ENCODE measurements around the gene ZNF483.
"Not testable (repeated sequence)": the region's sequence is repeated elsewhere in the genome, so short reads cannot be mapped to it uniquely, and the experiment has no call there.

ZNF483 gene

GRCh38 chr9:111548623-111549022, 23.6 kb downstream of the ZNF483 start:
- DNase-seq = no peak

- not testable (repeated sequence) for DNase-seq
Observed at GRCh38 chr9:111555425-111555824, 30.4 kb downstream of the ZNF483 start.

- no peak for DNase-seq
Observed at GRCh38 chr9:111559000-111559610, 34.1 kb downstream of the ZNF483 start.

GRCh38 chr9:111561165-111561719, 36.3 kb downstream of the ZNF483 start:
- DNase-seq = no peak

GRCh38 chr9:111566234-111566633, 41.3 kb downstream of the ZNF483 start:
- DNase-seq = peak; percentile 1

- DNase-seq = not testable (repeated sequence)
Observed at GRCh38 chr9:111568127-111568526, 43.1 kb downstream of the ZNF483 start.

GRCh38 chr9:111572950-111573604, 48.1 kb downstream of the ZNF483 start:
- DNase-seq = no peak

- DNase-seq = no peak
Observed at GRCh38 chr9:111582888-111583287, 57.9 kb downstream of the ZNF483 start.

- DNase-seq = no peak
Observed at GRCh38 chr9:111586378-111586777, 61.4 kb downstream of the ZNF483 start.

- DNase-seq = no peak
Observed at GRCh38 chr9:111588846-111589245, 63.9 kb downstream of the ZNF483 start.

- DNase-seq = peak; percentile 79
Observed at GRCh38 chr9:111597852-111598732, 73.1 kb downstream of the ZNF483 start.

GRCh38 chr9:111598733-111599091, 73.7 kb downstream of the ZNF483 start:
- DNase-seq = peak; percentile 26

GRCh38 chr9:111599092-111599954, 74.3 kb downstream of the ZNF483 start, which contains the start of gene PTGR1:
TSS of gene PTGR1 (minus strand) at chr9:111599647. CDS start at chr9:111597422, 2,225 bp downstream.
- DNase-seq = peak; percentile 73

- no peak for DNase-seq
Observed at GRCh38 chr9:111599955-111600343, 75.0 kb downstream of the ZNF483 start.

- peak; percentile 17 for DNase-seq
Observed at GRCh38 chr9:111601237-111602018, 76.4 kb downstream of the ZNF483 start.

GRCh38 chr9:111603041-111603440, 78.1 kb downstream of the ZNF483 start:
- DNase-seq = no peak

- no peak for DNase-seq
Observed at GRCh38 chr9:111604054-111604615, 79.2 kb downstream of the ZNF483 start.

- no peak for DNase-seq
Observed at GRCh38 chr9:111605041-111605559, 80.1 kb downstream of the ZNF483 start.

- no peak for DNase-seq
Observed at GRCh38 chr9:111610149-111610548, 85.2 kb downstream of the ZNF483 start.

- DNase-seq = no peak
Observed at GRCh38 chr9:111610845-111611244, 85.9 kb downstream of the ZNF483 start.

All from hematopoietic multipotent progenitor cell treated with erythropoietin and hydrocortisone succinate and interleukin-3 and kit ligand, for 4 days (in vitro differentiated cells).